ENCODE measurements around the gene PAXIP1. TPM values are rescaled to one million over a fixed set of nuclear protein-coding genes. Genes with fewer than 3 reads are reported as not detected.
A peak's percentile ranks its signal among the peaks of the same experiment; 100 is the strongest.

The PAXIP1 gene
- total RNA-seq, 2 experiments from 2014 or later, result 6.4 to 6.7 TPM

GRCh38 chr7:155001756-155002410 lies 1.0 kb downstream of the PAXIP1 start:
- peaks cover 23% of the 10 kb centered on the region for H3K36me3 Mint-ChIP-seq (ENCODE audit: low read depth)
- H3K27ac ChIP-seq (ENCODE audit: low read depth in 1 of 2, low read length in 2 of 2), result no peak overlapping the region
- peak in 5 of 14 experiments; percentile 7 to 64 (median 20) for DNase-seq

GRCh38 chr7:155000795-155001194 lies 2.1 kb downstream of the PAXIP1 start:
- peaks cover 16% of the 10 kb centered on the region for H3K4me1 ChIP-seq (ENCODE audit: insufficient read depth, low read length)
- peaks cover 18% of the 10 kb centered on the region for H3K4me1 Mint-ChIP-seq (ENCODE audit: low read depth)
- ATAC-seq (ENCODE audit: poor library complexity), result no peak
- no peak overlapping the region for H3K4me3 ChIP-seq (ENCODE audit: low read length)
- no peaks in the 10 kb centered on the region for H3K9me3 ChIP-seq (ENCODE audit: control insufficient read depth in 1 of 2, insufficient read depth in 1 of 2, low read length in 2 of 2)
- ChIA-PET POLR2A (interaction anchor here (0.6 kb wide), 1 partner anchor 10 kb away, joined by 3 read pairs; no protein-coding TSS in a partner anchor), CTCF (no interaction called here)
- H3K27ac Mint-ChIP-seq, result no peak overlapping the region
- intact Hi-C loops (cut with DNase I, micrococcal nuclease), result loop anchor here (5.0 to 10.0 kb wide), 4 partner anchors 46 to 1887 kb away; partner anchors contain the start of gene RBM33 (in 1 of the 2)
- peaks cover 33% of the 10 kb centered on the region for H3K36me3 Mint-ChIP-seq (ENCODE audit: low read depth)
- TF ChIP-seq CTCF (IDR thresholded peaks at IDR 0.05), result no peak
- H3K36me3 ChIP-seq (ENCODE audit: insufficient read depth, low read length), result peaks cover 25% of the 10 kb centered on the region
- H3K9me3 Mint-ChIP-seq, result no peaks in the 10 kb centered on the region
- no peaks in the 10 kb centered on the region for H3K27me3 ChIP-seq (ENCODE audit: control insufficient read depth in 1 of 2, insufficient read depth in 2 of 2, low read length in 2 of 2)
- no peaks in the 10 kb centered on the region for H3K27me3 Mint-ChIP-seq
- peak in 4 of 14 experiments; percentile 13 to 46 (median 34) for DNase-seq
- H3K27ac ChIP-seq (ENCODE audit: low read depth in 1 of 2, low read length in 2 of 2), result no peak overlapping the region
- no peak overlapping the region for H3K4me3 Mint-ChIP-seq

More at GRCh38 chr7:155001756-155002410, 1.0 kb downstream of the PAXIP1 start:
- CTCF ChIA-PET, result no interaction called here
- Mint-ChIP-seq H3K9me3 (no peaks in the 10 kb centered on the region), H3K4me3 (no peak overlapping the region), H3K27ac (no peak overlapping the region), H3K27me3 (no peaks in the 10 kb centered on the region), H3K4me1 (ENCODE audit: low read depth) (peaks cover 18% of the 10 kb centered on the region)
- POLR2A ChIA-PET, result interaction anchor here (0.8 to 3.6 kb wide), 4 partner anchors 8 to 296 kb away, joined by 3 to 35 read pairs (median 18); partner anchors contain the start of gene INSIG1
- Histone ChIP-seq H3K4me3 (ENCODE audit: low read length) (peak overlapping the region; percentile 47), H3K9me3 (ENCODE audit: control insufficient read depth in 1 of 2, insufficient read depth in 1 of 2, low read length in 2 of 2) (no peaks in the 10 kb centered on the region), H3K4me1 (ENCODE audit: insufficient read depth, low read length) (peaks cover 16% of the 10 kb centered on the region), H3K27me3 (ENCODE audit: control insufficient read depth in 1 of 2, insufficient read depth in 2 of 2, low read length in 2 of 2) (no peaks in the 10 kb centered on the region), H3K36me3 (ENCODE audit: insufficient read depth, low read length) (peaks cover 15% of the 10 kb centered on the region)
- ATAC-seq (ENCODE audit: poor library complexity), result no peak
- intact Hi-C loops (cut with DNase I, micrococcal nuclease), result loop anchor here (2.0 to 10.0 kb wide), 6 partner anchors 47 to 1885 kb away; partner anchors contain the start of genes INSIG1 (in 1 of the 2) and RBM33 (in 1 of the 2)
- TF ChIP-seq CTCF (IDR thresholded peaks at IDR 0.05), result no peak

DNA sequence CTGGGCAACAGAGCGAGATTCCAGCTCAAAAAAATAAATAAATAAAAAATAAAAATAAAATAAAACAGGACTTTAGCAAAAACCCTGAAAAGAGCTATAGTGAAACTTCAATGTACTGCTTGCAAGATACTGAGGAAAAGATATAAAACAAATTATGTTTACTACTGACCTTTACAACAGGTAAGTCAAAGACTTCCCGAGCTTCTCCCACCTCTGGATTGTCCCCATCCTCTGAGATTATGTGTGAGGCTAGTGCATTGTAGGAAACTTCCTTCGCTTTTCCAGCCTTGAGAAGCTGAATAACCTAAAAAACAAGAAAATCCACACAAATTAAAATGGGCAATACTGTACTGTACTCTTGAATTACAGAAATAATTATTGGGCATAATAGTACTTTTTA lies 4.4 kb downstream of the PAXIP1 start:
- Histone ChIP-seq H3K4me1 (ENCODE audit: insufficient read depth, low read length) (peaks cover 7% of the 10 kb centered on the region), H3K36me3 (ENCODE audit: insufficient read depth, low read length) (peaks cover 28% of the 10 kb centered on the region), H3K27ac (ENCODE audit: low read depth in 1 of 2, low read length in 2 of 2) (no peak overlapping the region), H3K9me3 (ENCODE audit: control insufficient read depth in 1 of 2, insufficient read depth in 1 of 2, low read length in 2 of 2) (no peaks in the 10 kb centered on the region), H3K27me3 (ENCODE audit: control insufficient read depth in 1 of 2, insufficient read depth in 2 of 2, low read length in 2 of 2) (no peaks in the 10 kb centered on the region), H3K4me3 (ENCODE audit: low read length) (no peak overlapping the region)
- ChIA-PET CTCF (no interaction called here), POLR2A (interaction anchor here (0.6 kb wide), 1 partner anchor 9 kb away, joined by 4 read pairs; no protein-coding TSS in a partner anchor)
- H3K27ac Mint-ChIP-seq, result no peak overlapping the region
- peaks cover 40% of the 10 kb centered on the region for H3K36me3 Mint-ChIP-seq (ENCODE audit: low read depth)
- intact Hi-C loops (cut with DNase I, micrococcal nuclease), result loop anchor here in 1 of 2 experiments (5.0 kb wide), 1 partner anchor 41 kb away; no protein-coding TSS in a partner anchor
- no peaks in the 10 kb centered on the region for H3K27me3 Mint-ChIP-seq
- H3K4me1 Mint-ChIP-seq (ENCODE audit: low read depth), result peaks cover 10% of the 10 kb centered on the region
- H3K4me3 Mint-ChIP-seq, result no peak overlapping the region
- H3K9me3 Mint-ChIP-seq, result no peaks in the 10 kb centered on the region
- TF ChIP-seq CTCF (IDR thresholded peaks at IDR 0.05), result no peak
- ATAC-seq (ENCODE audit: poor library complexity) (no peak), DNase-seq (no peak)
